Lower leg skin (tissue), 4 donors: ENCODE measurements around the gene CD19. TPM values are rescaled to one million over a fixed set of nuclear protein-coding genes. Genes with fewer than 3 reads are reported as not detected.

Source experiments
- DNase-seq, 2 donors: peaks; one replicate each; pipeline ENCODE4 v3.0.0-alpha.2; 2019; ENCODE audit warnings: low spot score in 2 of 2
- H3K4me3 ChIP-seq: fragments of 200-600 bp; sonication (generic); 2 replicates; pipeline ENCODE4 v1.5.1; 2017; ENCODE audit warnings: mild to moderate bottlenecking, low read depth; ENCODE audit not compliant: poor library complexity, severe bottlenecking
- CTCF ChIP-seq, 3 donors: fragments of 450-650 bp; IDR thresholded peaks; one replicate each; pipeline ENCODE4 v1.5.1; 2016; ENCODE audit warnings: antibody characterized with exemption in 3 of 3, mild to moderate bottlenecking in 3 of 3, moderate library complexity in 2 of 3
- POLR2A ChIP-seq, 2 donors: fragments of 450-650 bp; IDR thresholded peaks; one replicate each; pipeline ENCODE4 v1.6.1; 2016 to 2017; ENCODE audit warnings: antibody characterized with exemption in 2 of 2, mild to moderate bottlenecking in 1 of 2, moderate library complexity in 1 of 2
- WGBS, 2 donors: methylation state at CpG; one replicate each; pipeline ENCODE4 v1.1.5; 2018; 5-methylcytosine and 5-hydroxymethylcytosine counted together
- intact Hi-C: fragments of 100-400 bp; cut with DNase I; formaldehyde crosslinking; loops from one replicate; pipeline ENCODE4 v1.15.0; 2023; ENCODE audit warnings: low total_unique reads
- total RNA-seq, 4 donors: library from RNA; depleted of rRNA; stranded (reverse); fragments of >200 nt; gene quantifications; one replicate each; pipeline ENCODE4 v1.1.0, GENCODE V29; 2016

The CD19 gene
- total RNA-seq, 4 donors from 2014 or later: 0.26 to 1.1 TPM; not detected in 2

- 99 to 100% methylated on average over 3 of the region's 3 CpGs for WGBS, 2 donors
- TF ChIP-seq CTCF (IDR thresholded peaks at IDR 0.05) (no peak), POLR2A (IDR thresholded peaks at IDR 0.05) (no peak)
- DNase-seq: no peak
- intact Hi-C loops: no loop called here
- H3K4me3 ChIP-seq: no peak overlapping the region
Measured at GRCh38 chr16:28918698-28919097, 13.1 kb upstream of the CD19 start.

- H3K4me3 ChIP-seq: no peak overlapping the region
- intact Hi-C loops: no loop called here
- no peak for DNase-seq
- 86 to 89% methylated on average over 3 of the region's 3 CpGs for WGBS, 2 donors
- no peak for TF ChIP-seq CTCF (IDR thresholded peaks at IDR 0.05)
- TF ChIP-seq POLR2A (IDR thresholded peaks at IDR 0.05): no peak
Measured at GRCh38 chr16:28923231-28923587, 8.6 kb upstream of the CD19 start.

- DNase-seq: no peak
- no peak for TF ChIP-seq CTCF (IDR thresholded peaks at IDR 0.05)
- no peak for TF ChIP-seq POLR2A (IDR thresholded peaks at IDR 0.05)
- intact Hi-C loops: no loop called here
- WGBS, 2 donors: 51 to 54% methylated on average over 13 of the region's 13 CpGs
- peak overlapping the region; percentile 2 for H3K4me3 ChIP-seq
Measured at GRCh38 chr16:28923652-28924398, 7.9 kb upstream of the CD19 start.

GRCh38 chr16:28924399-28924761, 7.4 kb upstream of the CD19 start:
- WGBS, 2 donors: 19 to 30% methylated on average over 15 of the region's 15 CpGs
- H3K4me3 ChIP-seq: peak overlapping the region; percentile 73
- peak in 1 of 2 donors; percentile 88 for DNase-seq
- TF ChIP-seq POLR2A (IDR thresholded peaks at IDR 0.05): no peak
- no peak for TF ChIP-seq CTCF (IDR thresholded peaks at IDR 0.05)
- intact Hi-C loops: no loop called here

GRCh38 chr16:28924762-28925385, 6.9 kb upstream of the CD19 start, which contains the start of gene RABEP2:
TSS of gene RABEP2 (minus strand) at chr16:28925238. CDS start at chr16:28925163, 75 bp downstream.
- TF ChIP-seq POLR2A (IDR thresholded peaks at IDR 0.05) (no peak), CTCF (IDR thresholded peaks at IDR 0.05) (no peak)
- peak within 1 kb of the TSS; percentile 73 for H3K4me3 ChIP-seq
- intact Hi-C loops: no loop called here
- 0 to 1% methylated on average over 25 to 26 of the region's 66 CpGs for WGBS, 2 donors
- DNase-seq: peak; percentile 91 to 98
